ENCODE data around the gene SFXN4.

DNA sequence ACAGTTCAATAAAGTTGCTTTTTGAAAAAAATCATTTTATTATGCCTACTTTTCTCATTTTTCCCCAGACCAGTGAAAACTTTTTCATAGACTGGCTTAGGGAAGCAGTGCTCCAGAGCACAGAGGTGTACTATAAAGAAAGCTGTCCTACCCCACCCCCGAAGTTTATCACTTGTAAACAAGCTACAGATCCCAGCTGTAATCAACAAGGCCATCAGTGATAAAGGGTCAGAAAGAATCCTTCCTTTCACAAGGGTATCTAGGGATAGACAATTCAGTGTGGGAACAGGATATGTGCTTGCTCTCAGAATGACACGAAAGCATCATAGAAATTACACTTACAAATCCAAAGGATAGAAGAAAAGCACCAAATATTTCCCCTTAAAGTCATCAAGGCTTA lies 8.6 kb upstream of the SFXN4 start:
- TF ChIP-seq, protein P1, sequence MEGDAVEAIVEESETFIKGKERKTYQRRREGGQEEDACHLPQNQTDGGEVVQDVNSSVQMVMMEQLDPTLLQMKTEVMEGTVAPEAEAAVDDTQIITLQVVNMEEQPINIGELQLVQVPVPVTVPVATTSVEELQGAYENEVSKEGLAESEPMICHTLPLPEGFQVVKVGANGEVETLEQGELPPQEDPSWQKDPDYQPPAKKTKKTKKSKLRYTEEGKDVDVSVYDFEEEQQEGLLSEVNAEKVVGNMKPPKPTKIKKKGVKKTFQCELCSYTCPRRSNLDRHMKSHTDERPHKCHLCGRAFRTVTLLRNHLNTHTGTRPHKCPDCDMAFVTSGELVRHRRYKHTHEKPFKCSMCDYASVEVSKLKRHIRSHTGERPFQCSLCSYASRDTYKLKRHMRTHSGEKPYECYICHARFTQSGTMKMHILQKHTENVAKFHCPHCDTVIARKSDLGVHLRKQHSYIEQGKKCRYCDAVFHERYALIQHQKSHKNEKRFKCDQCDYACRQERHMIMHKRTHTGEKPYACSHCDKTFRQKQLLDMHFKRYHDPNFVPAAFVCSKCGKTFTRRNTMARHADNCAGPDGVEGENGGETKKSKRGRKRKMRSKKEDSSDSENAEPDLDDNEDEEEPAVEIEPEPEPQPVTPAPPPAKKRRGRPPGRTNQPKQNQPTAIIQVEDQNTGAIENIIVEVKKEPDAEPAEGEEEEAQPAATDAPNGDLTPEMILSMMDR (conservative IDR thresholded peaks at IDR 0.05; ENCODE audit: low read length): no peak
- no peak for TF ChIP-seq EZH2phosphoT487 (IDR thresholded peaks at IDR 0.05; ENCODE audit: borderline replicate concordance)

Measured in Loucy (cell line).